Neural cell (in vitro differentiated cells): ENCODE measurements around the gene KLHL17.

Experiments used
- CTCF ChIP-seq: fragments of 450-650 bp; IDR thresholded peaks from 2 replicates; pipeline ENCODE4 v1.5.1; 2014; ENCODE audit warnings: antibody characterized with exemption, mild to moderate bottlenecking, moderate library complexity; ENCODE audit not compliant: poor library complexity, severe bottlenecking
- POLR2AphosphoS5 ChIP-seq: IDR thresholded peaks from 2 replicates; pipeline ENCODE4 v1.6.1; 2012

- TF ChIP-seq CTCF, result no peak
- no peak for TF ChIP-seq POLR2AphosphoS5
These were observed 31.3 kb upstream of the KLHL17 start for GRCh38 chr1:928825-929661.
